OCI-LY1 (cell line): ENCODE data around the gene SRRM5.

Source experiments
- EZH2 ChIP-seq: fragments of 200-600 bp; sonication (generic), shearing (Covaris generic); IDR thresholded peaks from 2 replicates; pipeline ENCODE4 v1.8.0; 2017; ENCODE audit warnings: borderline replicate concordance, mixed run types, mild to moderate bottlenecking, antibody characterized with exemption, low read length, moderate library complexity, mixed read lengths
- TF ChIP-seq, protein P1 (sequence below): fragments of 200-600 bp; sonication (generic), shearing (Covaris generic); IDR thresholded peaks from 2 replicates; pipeline ENCODE4 v1.5.1; 2017; ENCODE audit warnings: mild to moderate bottlenecking, antibody characterized with exemption, low read length, moderate library complexity, mixed read lengths

DNA sequence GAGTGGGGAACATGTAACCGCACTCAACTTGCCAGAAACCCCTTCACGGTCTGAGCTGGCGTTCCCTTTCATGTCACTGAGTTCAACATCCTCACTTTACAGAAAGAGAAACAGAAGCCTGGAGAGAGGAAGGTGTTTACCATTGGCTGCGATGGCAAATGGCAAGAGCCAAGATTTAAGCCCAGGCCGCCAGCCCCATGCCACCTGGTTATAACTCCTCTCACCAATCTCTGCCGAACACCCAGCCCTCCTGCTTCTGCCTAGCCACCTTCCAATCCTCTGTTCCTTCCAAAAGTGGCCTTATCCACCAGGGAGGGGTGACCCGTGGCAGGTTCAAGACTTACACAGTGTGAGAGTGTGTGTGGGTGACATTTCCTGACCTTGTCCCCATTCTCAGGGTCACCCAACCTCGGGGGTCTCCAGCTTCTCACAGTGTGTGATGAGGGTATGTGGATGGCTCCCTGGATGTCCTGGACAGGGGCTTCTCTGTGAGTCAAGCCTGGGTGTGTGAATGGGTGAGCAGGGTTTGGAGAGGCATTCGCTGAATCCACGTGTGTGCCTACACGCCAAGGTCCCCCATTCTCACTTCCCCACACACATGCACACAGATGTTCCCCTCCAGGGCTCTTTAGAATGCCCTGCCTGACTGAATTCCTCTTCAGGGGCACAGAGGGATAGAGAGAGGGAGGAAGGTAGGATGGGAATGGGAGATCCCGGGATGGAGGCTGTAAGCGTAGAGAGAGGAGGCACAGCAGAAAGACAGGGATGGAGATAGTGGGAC lies 26.5 kb downstream of the SRRM5 start:
- no peak for TF ChIP-seq EZH2
- TF ChIP-seq, protein P1, sequence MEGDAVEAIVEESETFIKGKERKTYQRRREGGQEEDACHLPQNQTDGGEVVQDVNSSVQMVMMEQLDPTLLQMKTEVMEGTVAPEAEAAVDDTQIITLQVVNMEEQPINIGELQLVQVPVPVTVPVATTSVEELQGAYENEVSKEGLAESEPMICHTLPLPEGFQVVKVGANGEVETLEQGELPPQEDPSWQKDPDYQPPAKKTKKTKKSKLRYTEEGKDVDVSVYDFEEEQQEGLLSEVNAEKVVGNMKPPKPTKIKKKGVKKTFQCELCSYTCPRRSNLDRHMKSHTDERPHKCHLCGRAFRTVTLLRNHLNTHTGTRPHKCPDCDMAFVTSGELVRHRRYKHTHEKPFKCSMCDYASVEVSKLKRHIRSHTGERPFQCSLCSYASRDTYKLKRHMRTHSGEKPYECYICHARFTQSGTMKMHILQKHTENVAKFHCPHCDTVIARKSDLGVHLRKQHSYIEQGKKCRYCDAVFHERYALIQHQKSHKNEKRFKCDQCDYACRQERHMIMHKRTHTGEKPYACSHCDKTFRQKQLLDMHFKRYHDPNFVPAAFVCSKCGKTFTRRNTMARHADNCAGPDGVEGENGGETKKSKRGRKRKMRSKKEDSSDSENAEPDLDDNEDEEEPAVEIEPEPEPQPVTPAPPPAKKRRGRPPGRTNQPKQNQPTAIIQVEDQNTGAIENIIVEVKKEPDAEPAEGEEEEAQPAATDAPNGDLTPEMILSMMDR = no peak
